ENCODE measurements around the gene DDAH1. TPM values are rescaled to one million over a fixed set of nuclear protein-coding genes. Genes with fewer than 3 reads are reported as not detected.

Gene DDAH1
- total RNA-seq, 2 donors from 2014 or later: 0.74 TPM; not detected in 1

GRCh38 chr1:85277802-85278201 is 187.2 kb downstream of the DDAH1 start:
- ATAC-seq (replicated peaks): no peak
- H3K36me3 Mint-ChIP-seq (ENCODE audit: low read depth): peaks cover 31% of the 10 kb centered on the region
- peak overlapping the region; percentile 97 for H3K27ac Mint-ChIP-seq
- H3K4me1 Mint-ChIP-seq: peaks cover 29% of the 10 kb centered on the region
- H3K27me3 Mint-ChIP-seq: no peaks in the 10 kb centered on the region
- peak overlapping the region; percentile 92 for H3K4me3 Mint-ChIP-seq
- H3K9me3 Mint-ChIP-seq: no peaks in the 10 kb centered on the region

DNA sequence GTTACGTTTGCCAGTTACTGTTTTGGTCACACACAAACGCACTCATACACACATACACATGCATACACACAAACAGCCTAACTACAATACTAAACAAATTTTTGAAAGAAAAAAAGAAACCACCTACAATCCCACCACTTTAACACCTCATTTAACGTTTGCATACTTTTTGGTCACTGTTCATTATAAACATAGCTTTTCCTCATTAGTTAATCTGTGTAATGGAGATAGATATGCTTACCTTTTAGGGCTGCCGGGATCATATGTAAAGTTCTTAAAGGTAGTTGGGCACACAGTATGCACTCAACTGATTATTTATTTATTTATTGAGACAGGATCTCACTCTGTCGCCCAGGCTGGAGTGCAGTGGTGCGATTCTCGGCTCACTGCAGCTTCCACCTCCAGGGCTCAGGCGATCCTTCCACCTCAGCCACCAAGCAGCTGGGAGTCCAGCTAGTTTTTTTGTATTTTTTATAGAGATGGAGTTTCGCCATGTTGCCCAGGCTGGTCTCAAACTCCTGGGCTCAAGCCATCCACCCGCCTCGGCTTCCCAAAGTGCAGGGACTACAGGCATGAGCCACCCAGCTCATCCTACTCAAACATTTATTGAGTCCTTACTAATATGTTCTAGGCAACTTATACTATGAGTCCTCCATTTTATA is 187.8 kb downstream of the DDAH1 start:
- H3K4me1 Mint-ChIP-seq: peaks cover 32% of the 10 kb centered on the region
- H3K36me3 Mint-ChIP-seq (ENCODE audit: low read depth): peaks cover 36% of the 10 kb centered on the region
- H3K9me3 Mint-ChIP-seq: no peaks in the 10 kb centered on the region
- no peak for ATAC-seq (replicated peaks)
- H3K27ac Mint-ChIP-seq: peak overlapping the region; percentile 97
- H3K27me3 Mint-ChIP-seq: no peaks in the 10 kb centered on the region
- peak overlapping the region; percentile 92 for H3K4me3 Mint-ChIP-seq

DNA sequence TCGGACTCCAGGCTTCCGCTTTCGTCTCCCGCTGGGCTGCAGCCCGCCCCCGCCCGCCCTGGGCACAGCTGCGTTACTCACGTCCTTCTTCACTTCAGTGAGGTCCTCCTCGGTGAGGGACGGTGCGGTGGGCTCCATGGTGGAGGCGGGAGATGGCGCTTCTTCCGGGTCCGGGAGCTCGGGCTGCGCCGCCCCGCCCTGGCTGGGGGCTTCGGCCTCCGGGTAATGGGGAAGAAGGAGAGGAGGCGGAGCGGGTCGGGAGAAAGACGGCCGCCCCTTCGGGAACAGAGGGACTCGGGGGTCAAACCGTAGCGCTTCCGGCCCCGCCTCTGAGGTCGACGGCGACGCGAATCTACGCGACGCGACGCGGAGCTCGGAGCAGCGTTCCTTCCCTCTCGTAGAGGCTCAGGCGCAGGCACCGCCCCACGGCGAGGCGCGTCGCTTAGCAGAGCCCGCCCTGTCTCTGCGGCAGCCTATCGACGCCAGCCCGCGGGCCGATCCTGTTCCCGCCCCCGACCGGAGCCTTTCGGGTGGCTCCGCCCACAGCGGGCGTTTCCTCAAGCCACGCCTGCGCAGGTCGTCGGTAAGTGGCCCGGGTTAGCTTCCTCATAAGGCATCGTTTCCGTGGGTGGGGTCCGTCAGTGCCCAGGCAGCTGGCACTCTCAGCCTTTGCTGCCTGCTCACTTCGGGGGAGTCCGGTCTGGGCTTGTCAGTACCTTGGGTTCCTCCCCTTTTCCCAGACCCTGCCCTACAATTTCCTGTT is 188.6 kb downstream of the DDAH1 start, which contains the start of gene BCL10:
TSS of gene BCL10 (minus strand) at position 418 of the 763 bp plus-strand sequence. CDS start at position 138, 280 bp downstream.
- Mint-ChIP-seq H3K27me3 (no peaks in the 10 kb centered on the region), H3K9me3 (no peaks in the 10 kb centered on the region), H3K4me3 (peak within 1 kb of the TSS; percentile 92)

DNA sequence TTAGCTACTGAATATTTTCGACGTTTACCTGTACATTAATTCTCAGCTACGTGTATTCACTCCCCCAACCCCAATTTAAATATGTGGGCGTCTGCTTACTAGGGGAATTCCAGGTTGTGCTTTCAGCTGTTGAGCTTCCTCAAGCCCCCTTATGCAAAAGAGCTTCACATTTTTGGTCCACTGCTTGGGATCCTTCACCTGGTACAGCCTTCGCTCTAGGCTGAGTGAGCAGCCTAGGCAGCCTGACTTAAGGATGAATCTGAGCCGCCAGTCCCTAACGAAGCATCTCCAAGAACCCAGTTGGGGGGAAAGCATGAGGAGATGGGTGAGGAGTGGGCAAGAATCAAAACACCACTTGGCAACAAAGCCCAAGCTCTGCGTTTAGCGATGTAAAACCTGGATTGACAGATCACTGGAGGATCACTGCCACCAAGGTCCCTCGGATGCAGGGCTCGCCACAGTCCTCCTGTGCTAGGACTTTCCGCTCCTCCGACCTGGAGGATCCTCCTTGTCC is 189.2 kb downstream of the DDAH1 start:
- H3K4me3 Mint-ChIP-seq: peak overlapping the region; percentile 92
- H3K27me3 Mint-ChIP-seq: no peaks in the 10 kb centered on the region
- no peaks in the 10 kb centered on the region for H3K9me3 Mint-ChIP-seq
- peaks cover 49% of the 10 kb centered on the region for H3K36me3 Mint-ChIP-seq (ENCODE audit: low read depth)
- no peak for ATAC-seq (replicated peaks)
- peaks cover 32% of the 10 kb centered on the region for H3K4me1 Mint-ChIP-seq
- peak overlapping the region; percentile 97 for H3K27ac Mint-ChIP-seq

More for the DNA sequence above, 188.6 kb downstream of the DDAH1 start, which contains the start of gene BCL10:
- H3K4me1 Mint-ChIP-seq: peaks cover 32% of the 10 kb centered on the region
- peaks cover 43% of the 10 kb centered on the region for H3K36me3 Mint-ChIP-seq (ENCODE audit: low read depth)
- ATAC-seq (replicated peaks): peak; percentile 94
- H3K27ac Mint-ChIP-seq: peak within 1 kb of the TSS; percentile 97

DNA sequence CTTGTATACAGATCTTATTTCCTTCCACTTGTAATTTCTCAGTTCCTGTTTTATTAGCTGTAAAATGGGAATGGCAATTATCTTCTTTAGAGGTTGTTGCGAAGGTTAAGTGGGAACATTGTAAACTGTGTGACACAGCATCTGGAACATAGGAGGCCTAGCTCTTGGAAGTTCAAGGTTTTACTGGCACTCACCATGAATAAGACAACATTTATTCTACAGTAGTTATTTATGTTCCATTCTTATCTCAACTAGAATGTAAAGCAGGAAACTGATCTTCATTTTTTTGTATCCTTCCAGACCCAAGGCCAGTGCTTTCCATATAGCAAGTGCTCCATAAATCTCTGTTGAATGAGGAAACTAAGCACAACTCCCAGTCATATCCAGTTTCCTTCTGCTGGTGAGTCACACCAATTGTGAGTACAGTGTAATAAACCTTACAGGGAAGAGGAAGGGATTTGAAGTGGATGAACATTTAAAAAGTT is 189.9 kb downstream of the DDAH1 start:
- peaks cover 32% of the 10 kb centered on the region for H3K4me1 Mint-ChIP-seq
- no peaks in the 10 kb centered on the region for H3K9me3 Mint-ChIP-seq
- H3K4me3 Mint-ChIP-seq: peak overlapping the region; percentile 92
- peaks cover 57% of the 10 kb centered on the region for H3K36me3 Mint-ChIP-seq (ENCODE audit: low read depth)
- no peaks in the 10 kb centered on the region for H3K27me3 Mint-ChIP-seq
- H3K27ac Mint-ChIP-seq: peak overlapping the region; percentile 97
- no peak for ATAC-seq (replicated peaks)

- no peak for ATAC-seq (replicated peaks)
- peaks cover 34% of the 10 kb centered on the region for H3K4me1 Mint-ChIP-seq
- H3K27me3 Mint-ChIP-seq: no peaks in the 10 kb centered on the region
- H3K4me3 Mint-ChIP-seq: peak overlapping the region; percentile 92
- peak overlapping the region; percentile 97 for H3K27ac Mint-ChIP-seq
- peaks cover 73% of the 10 kb centered on the region for H3K36me3 Mint-ChIP-seq (ENCODE audit: low read depth)
- no peaks in the 10 kb centered on the region for H3K9me3 Mint-ChIP-seq
These were observed 191.6 kb downstream of the DDAH1 start for GRCh38 chr1:85273397-85273796.

- peaks cover 98% of the 10 kb centered on the region for H3K36me3 Mint-ChIP-seq (ENCODE audit: low read depth)
- H3K4me3 Mint-ChIP-seq: no peak overlapping the region
- peaks cover 29% of the 10 kb centered on the region for H3K4me1 Mint-ChIP-seq
- ATAC-seq (replicated peaks): no peak
- no peaks in the 10 kb centered on the region for H3K9me3 Mint-ChIP-seq
- no peaks in the 10 kb centered on the region for H3K27me3 Mint-ChIP-seq
- H3K27ac Mint-ChIP-seq: no peak overlapping the region
These were observed 196.0 kb downstream of the DDAH1 start for GRCh38 chr1:85268801-85269585.

Other genes starting within 250 kb of the DDAH1 start
- 10 to 100 TPM; 16.9 to 19.1 TPM for gene C1orf52, start 205.5 kb downstream of the DDAH1 start, total RNA-seq
- 10 to 100 TPM; 28.3 to 63.7 TPM for gene BCL10, start 188.5 kb downstream of the DDAH1 start, total RNA-seq
- gene CCN1, start 115.6 kb upstream of the DDAH1 start, total RNA-seq: not detected
- 10 to 100 TPM in 1 of 2 donors, 1 to 10 TPM in 1; 9.3 to 19.5 TPM for gene ZNHIT6, start 243.3 kb upstream of the DDAH1 start, total RNA-seq